ENCODE measurements around the gene MALT1. TPM values are rescaled to one million over a fixed set of nuclear protein-coding genes. Genes with fewer than 3 reads are reported as not detected.

MALT1 gene
- total RNA-seq, 1 donor from 2014 or later = 14.5 TPM

DNA sequence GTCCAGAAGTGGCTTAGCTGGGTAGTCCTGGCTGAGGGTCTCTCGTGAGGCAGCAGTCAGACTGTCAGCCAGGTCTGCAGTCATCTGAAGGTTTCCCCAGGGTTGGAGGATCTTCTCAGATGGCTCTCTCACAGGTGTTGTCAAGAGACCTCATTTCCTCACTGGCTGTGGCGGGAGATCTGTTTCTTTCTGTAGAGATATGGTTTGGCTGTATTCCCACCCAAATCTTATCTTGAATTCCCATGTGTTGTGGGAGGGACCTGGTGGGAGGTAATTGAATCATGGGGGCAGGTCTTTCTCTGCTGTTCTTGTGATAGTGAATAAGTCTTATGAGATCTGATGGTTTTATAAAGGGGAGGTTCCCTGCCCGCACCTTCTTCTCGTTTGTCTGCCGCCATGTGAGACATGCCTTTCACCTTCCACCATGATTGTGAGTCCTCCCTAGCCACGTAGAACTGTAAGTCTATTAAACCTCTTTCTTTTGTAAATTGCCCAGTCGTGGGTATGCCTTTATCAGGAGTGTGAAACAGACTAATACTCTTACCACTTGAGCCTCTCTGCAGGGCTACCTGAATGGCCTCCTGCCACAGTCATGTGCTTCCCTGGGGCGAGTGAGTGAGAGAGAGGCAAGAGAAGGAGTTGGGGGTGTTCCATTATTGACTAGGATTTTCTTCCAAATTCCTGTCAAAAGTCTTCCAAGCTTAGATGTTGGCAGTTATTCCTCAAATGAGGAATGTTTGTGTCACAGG is 23.6 kb downstream of the MALT1 start:
- intact Hi-C loops (cut with DNase I) = no loop called here
- H3K27ac ChIP-seq = no peak overlapping the region

GRCh38 chr18:58695772-58696171 is 24.5 kb downstream of the MALT1 start:
- Histone ChIP-seq H3K36me3 (peaks cover 0 to under 1% of the 10 kb centered on the region in 2 donors), H3K9me3 (no peaks in the 10 kb centered on the region), H3K27me3 (no peaks in the 10 kb centered on the region), H3K4me1 (no peaks in the 10 kb centered on the region), H3K4me3 (no peak overlapping the region), H3K27ac (no peak overlapping the region)
- DNase-seq (ENCODE audit: low spot score in 2 of 2) = no peak
- intact Hi-C loops (cut with DNase I) = no loop called here
- TF ChIP-seq CTCF (IDR thresholded peaks at IDR 0.05) = no peak

More for the DNA sequence above, 23.6 kb downstream of the MALT1 start:
- H3K4me1 ChIP-seq = no peaks in the 10 kb centered on the region
- no peak for DNase-seq (ENCODE audit: low spot score in 2 of 2)
- H3K9me3 ChIP-seq = no peaks in the 10 kb centered on the region
- TF ChIP-seq CTCF (IDR thresholded peaks at IDR 0.05) = no peak
- no peak overlapping the region for H3K4me3 ChIP-seq
- peaks cover 0 to 7% of the 10 kb centered on the region in 2 donors for H3K36me3 ChIP-seq
- H3K27me3 ChIP-seq = no peaks in the 10 kb centered on the region

DNA sequence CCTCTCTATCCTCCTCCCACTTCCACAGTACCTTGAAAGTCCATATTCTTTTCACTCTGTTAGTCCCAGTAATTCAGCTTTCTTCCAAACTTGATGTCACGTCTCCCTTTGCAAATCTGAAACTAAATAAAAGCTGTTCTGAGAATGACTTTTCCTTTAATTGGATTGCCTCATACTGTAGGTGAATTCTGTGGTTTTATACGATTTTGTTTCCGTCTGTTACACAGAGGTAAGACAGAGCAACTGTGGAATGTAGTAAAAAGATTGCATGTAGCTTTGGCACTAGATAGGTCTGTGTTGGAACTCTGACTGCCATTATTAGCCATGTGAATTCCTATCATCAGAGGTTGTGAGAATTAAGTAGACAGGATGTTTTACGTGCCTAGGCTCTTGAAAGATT is 25.9 kb downstream of the MALT1 start:
- H3K27ac ChIP-seq = no peak overlapping the region
- H3K36me3 ChIP-seq = peaks cover 2 to 8% of the 10 kb centered on the region in 2 donors

DNA sequence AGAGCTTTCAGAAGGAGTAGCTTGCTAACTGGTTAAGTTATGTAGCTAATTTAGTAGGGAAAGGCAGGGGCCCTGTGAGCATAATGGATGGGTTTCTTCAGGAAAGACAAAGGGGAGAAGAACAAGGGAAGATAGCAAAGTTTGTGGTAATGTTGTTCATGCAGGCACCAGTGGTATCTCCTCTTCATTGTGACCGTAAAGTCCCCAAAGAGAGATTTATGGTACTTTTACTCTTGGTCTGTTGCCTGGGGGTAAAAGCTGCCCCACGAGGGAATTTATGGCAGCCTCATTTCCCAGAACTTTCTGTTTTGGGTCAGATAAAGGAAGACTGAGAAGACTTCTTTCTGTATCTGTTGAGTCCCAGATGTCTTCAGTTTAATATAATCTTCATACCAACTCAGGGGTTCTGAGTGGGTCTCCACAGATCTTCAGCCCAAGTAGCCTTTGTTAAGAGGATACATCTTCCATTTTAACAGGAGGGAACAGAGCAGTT is 27.5 kb downstream of the MALT1 start:
- Histone ChIP-seq H3K27me3 (no peaks in the 10 kb centered on the region), H3K4me1 (no peaks in the 10 kb centered on the region), H3K36me3 (peaks cover 5 to 13% of the 10 kb centered on the region in 2 donors), H3K9me3 (no peaks in the 10 kb centered on the region), H3K4me3 (no peak overlapping the region), H3K27ac (no peak overlapping the region)
- no peak for DNase-seq (ENCODE audit: low spot score in 2 of 2)
- intact Hi-C loops (cut with DNase I) = no loop called here
- no peak for TF ChIP-seq CTCF (IDR thresholded peaks at IDR 0.05)

More for the DNA sequence above, 25.9 kb downstream of the MALT1 start:
- DNase-seq (ENCODE audit: low spot score in 2 of 2) = no peak
- no peaks in the 10 kb centered on the region for H3K9me3 ChIP-seq
- intact Hi-C loops (cut with DNase I) = no loop called here
- H3K4me1 ChIP-seq = no peaks in the 10 kb centered on the region
- no peak for TF ChIP-seq CTCF (IDR thresholded peaks at IDR 0.05)
- H3K27me3 ChIP-seq = no peaks in the 10 kb centered on the region
- no peak overlapping the region for H3K4me3 ChIP-seq

- TF ChIP-seq CTCF (IDR thresholded peaks at IDR 0.05) = no peak
- Histone ChIP-seq H3K4me3 (no peak overlapping the region), H3K4me1 (no peaks in the 10 kb centered on the region), H3K9me3 (no peaks in the 10 kb centered on the region), H3K36me3 (peaks cover 5 to 21% of the 10 kb centered on the region in 2 donors), H3K27me3 (no peaks in the 10 kb centered on the region), H3K27ac (no peak overlapping the region)
- intact Hi-C loops (cut with DNase I) = no loop called here
- DNase-seq (ENCODE audit: low spot score in 2 of 2) = no peak
These were observed 28.3 kb downstream of the MALT1 start for GRCh38 chr18:58699551-58699950.
